Measurements from ENCODE around the gene GUCY1A1.

GUCY1A1 gene

GRCh38 chr4:155688211-155688610 is 21.6 kb downstream of the GUCY1A1 start:
- H3K27ac ChIP-seq: no peak overlapping the region
- no peak for TF ChIP-seq CTCF (conservative IDR thresholded peaks at IDR 0.05; ENCODE audit: low read depth)
- no peak for DNase-seq (ENCODE audit: low spot score)
- POLR2A ChIA-PET (ENCODE audit: low non-redundant PET): no interaction called here
- CTCF ChIA-PET: no interaction called here

- POLR2A ChIA-PET (ENCODE audit: low non-redundant PET): no interaction called here
- no peak for DNase-seq (ENCODE audit: low spot score)
- no peak for TF ChIP-seq CTCF (conservative IDR thresholded peaks at IDR 0.05; ENCODE audit: low read depth)
- H3K27ac ChIP-seq: no peak overlapping the region
- CTCF ChIA-PET: no interaction called here
Observed at GRCh38 chr4:155688860-155689259, 22.2 kb downstream of the GUCY1A1 start.

- H3K27ac ChIP-seq: no peak overlapping the region
- CTCF ChIA-PET: interaction anchor here (0.6 kb wide), 1 partner anchor 97 kb away, joined by 3 read pairs; no protein-coding TSS in a partner anchor
- no peak for TF ChIP-seq CTCF (conservative IDR thresholded peaks at IDR 0.05; ENCODE audit: low read depth)
- DNase-seq (ENCODE audit: low spot score): no peak
- POLR2A ChIA-PET (ENCODE audit: low non-redundant PET): no interaction called here
Observed at GRCh38 chr4:155690044-155690837, 23.6 kb downstream of the GUCY1A1 start.

GRCh38 chr4:155692361-155692760 is 25.7 kb downstream of the GUCY1A1 start:
- H3K27ac ChIP-seq: no peak overlapping the region
- DNase-seq (ENCODE audit: low spot score): no peak
- no peak for TF ChIP-seq CTCF (conservative IDR thresholded peaks at IDR 0.05; ENCODE audit: low read depth)
- CTCF ChIA-PET: no interaction called here
- POLR2A ChIA-PET (ENCODE audit: low non-redundant PET): no interaction called here

- H3K27ac ChIP-seq: no peak overlapping the region
- ChIA-PET POLR2A (ENCODE audit: low non-redundant PET) (no interaction called here), CTCF (no interaction called here)
- DNase-seq (ENCODE audit: low spot score): no peak
- no peak for TF ChIP-seq CTCF (conservative IDR thresholded peaks at IDR 0.05; ENCODE audit: low read depth)
Observed at GRCh38 chr4:155693015-155693663, 26.5 kb downstream of the GUCY1A1 start.

GRCh38 chr4:155694100-155694785 is 27.6 kb downstream of the GUCY1A1 start:
- ChIA-PET CTCF (interaction anchor here (0.6 kb wide), 1 partner anchor 324 kb away, joined by 4 read pairs; no protein-coding TSS in a partner anchor), POLR2A (ENCODE audit: low non-redundant PET) (no interaction called here)
- DNase-seq (ENCODE audit: low spot score): no peak
- TF ChIP-seq CTCF (conservative IDR thresholded peaks at IDR 0.05; ENCODE audit: low read depth): no peak
- no peak overlapping the region for H3K27ac ChIP-seq

Measured in RWPE1 (cell line).